Liver (tissue), 9 donors: ENCODE measurements around the gene PDCD2L. TPM values are rescaled to one million over a fixed set of nuclear protein-coding genes. Genes with fewer than 3 reads are reported as not detected.

Source experiments
- DNase-seq: peaks from one replicate; pipeline ENCODE4 v3.0.0-alpha.2; 2017; ENCODE audit warnings: low spot score
- H3K27ac ChIP-seq, 2 donors: one replicate each; pipeline ENCODE4 v1.7.0; 2013; ENCODE audit warnings: inconsistent platforms in 2 of 2, low read length in 2 of 2, control low read depth in 1 of 2, low read depth in 1 of 2, mild to moderate bottlenecking in 1 of 2
- H3K27me3 ChIP-seq, 4 donors: one replicate each; pipeline versions ENCODE4 v1.6.1 to v1.7.0; 2013; ENCODE audit warnings: low read length in 3 of 4, inconsistent platforms in 1 of 4, mild to moderate bottlenecking in 1 of 4, moderate library complexity in 1 of 4; ENCODE audit not compliant: control insufficient read depth in 4 of 4, insufficient read depth in 4 of 4
- H3K36me3 ChIP-seq, 4 donors: one replicate each; pipeline versions ENCODE4 v1.6.1 to v1.7.0; 2013; ENCODE audit warnings: low read length in 3 of 4, mild to moderate bottlenecking in 3 of 4, low read depth in 1 of 4, moderate library complexity in 1 of 4; ENCODE audit not compliant: control insufficient read depth in 4 of 4, insufficient read depth in 3 of 4
- H3K4me1 ChIP-seq, 4 donors: one replicate each; pipeline versions ENCODE4 v1.6.1 to v1.7.0; 2013; ENCODE audit warnings: low read length in 3 of 4, mild to moderate bottlenecking in 3 of 4, moderate library complexity in 1 of 4; ENCODE audit not compliant: control insufficient read depth in 4 of 4, insufficient read depth in 4 of 4
- H3K4me3 ChIP-seq, 3 donors: one replicate each; pipeline versions ENCODE4 v1.6.1 to v1.7.0; 2013; ENCODE audit warnings: low read length in 3 of 3, control low read depth in 1 of 3, low read depth in 1 of 3, mild to moderate bottlenecking in 1 of 3
- H3K9ac ChIP-seq, 2 donors: one replicate each; pipeline ENCODE4 v1.7.0; 2013; ENCODE audit warnings: low read length in 2 of 2, mild to moderate bottlenecking in 2 of 2, moderate library complexity in 2 of 2, control low read depth in 1 of 2, low read depth in 1 of 2
- H3K9me3 ChIP-seq, 4 donors: one replicate each; pipeline versions ENCODE4 v1.6.1 to v1.7.0; 2013; ENCODE audit warnings: low read length in 3 of 4; ENCODE audit not compliant: control insufficient read depth in 4 of 4
- EGR1 ChIP-seq, 2 donors: IDR thresholded peaks; 2 replicates each; pipeline ENCODE4 v1.6.1; 2016 to 2018; ENCODE audit warnings: antibody characterized with exemption in 2 of 2, low read depth in 2 of 2
- FOXA1 ChIP-seq: IDR thresholded peaks from 2 replicates; pipeline ENCODE4 v1.6.1; 2016; ENCODE audit warnings: antibody characterized with exemption
- FOXA2 ChIP-seq: IDR thresholded peaks from 2 replicates; pipeline ENCODE4 v1.6.1; 2016; ENCODE audit warnings: antibody characterized with exemption
- GABPA ChIP-seq, 2 donors: IDR thresholded peaks in 1 of 2; conservative IDR thresholded peaks in 1 of 2; 2 replicates each; pipeline ENCODE4 v1.6.1; 2016; ENCODE audit warnings: antibody characterized with exemption in 2 of 2, mild to moderate bottlenecking in 1 of 2, moderate library complexity in 1 of 2
- HNF4A ChIP-seq, 2 donors: conservative IDR thresholded peaks; 2 replicates each; pipeline ENCODE4 v1.6.1; 2016; ENCODE audit warnings: antibody characterized with exemption in 2 of 2, mild to moderate bottlenecking in 2 of 2
- HNF4G ChIP-seq: IDR thresholded peaks from 2 replicates; pipeline ENCODE4 v1.6.1; 2016; ENCODE audit warnings: antibody characterized with exemption
- JUND ChIP-seq, 2 donors: IDR thresholded peaks; 2 replicates each; pipeline ENCODE4 v1.6.1; 2016; ENCODE audit warnings: antibody characterized with exemption in 2 of 2
- NR2F2 ChIP-seq: IDR thresholded peaks from 2 replicates; pipeline ENCODE4 v1.6.1; 2016; ENCODE audit warnings: antibody characterized with exemption
- RAD21 ChIP-seq, 2 donors: IDR thresholded peaks; 2 replicates each; pipeline ENCODE4 v1.6.1; 2016; ENCODE audit warnings: antibody characterized with exemption in 2 of 2, mild to moderate bottlenecking in 2 of 2
- RXRA ChIP-seq, 2 donors: IDR thresholded peaks; 2 replicates each; pipeline ENCODE4 v1.6.1; 2017 to 2018; ENCODE audit warnings: antibody characterized with exemption in 2 of 2, mild to moderate bottlenecking in 1 of 2
- SP1 ChIP-seq: IDR thresholded peaks from 2 replicates; pipeline ENCODE4 v1.6.1; 2018; ENCODE audit warnings: antibody characterized with exemption, mild to moderate bottlenecking
- TAF1 ChIP-seq: conservative IDR thresholded peaks from 2 replicates; pipeline ENCODE4 v1.6.1; 2016; ENCODE audit warnings: antibody characterized with exemption, mild to moderate bottlenecking
- YY1 ChIP-seq: IDR thresholded peaks from 2 replicates; pipeline ENCODE4 v1.6.1; 2016; ENCODE audit warnings: antibody characterized with exemption, mild to moderate bottlenecking
- WGBS: extraction: QIAGEN DNeasy Blood & Tissue Kit; methylation state at CpG from one replicate; pipeline ENCODE4 v1.1.7; 2013; 5-methylcytosine and 5-hydroxymethylcytosine counted together
- polyA plus RNA-seq, 2 donors: library from polyadenylated mRNA; stranded (reverse) in 1 of 2; unstranded in 1 of 2; fragments of 200-250 nt in 1 of 2; fragments of >200 nt in 1 of 2; fragmentation: Nextera tagmentation in 1 of 2; extraction: Ambion mirVana in 1 of 2; gene quantifications; one replicate each; pipeline versions ENCODE4 v1.2.1 to v1.2.3, GENCODE V29; 2013 to 2015
- total RNA-seq, 2 donors: library from RNA; depleted of rRNA; stranded (reverse); fragments of >200 nt; gene quantifications; one replicate each; pipeline ENCODE4 v1.2.3, GENCODE V29; 2014
- TF ChIP-seq, protein P1 (sequence below): IDR thresholded peaks from 2 replicates; pipeline ENCODE4 v1.6.1; 2016; ENCODE audit warnings: antibody characterized with exemption
- TF ChIP-seq, protein P2 (sequence below): IDR thresholded peaks from 2 replicates; pipeline ENCODE4 v1.6.1; 2016; ENCODE audit warnings: antibody characterized with exemption
- TF ChIP-seq, protein P3 (sequence below): IDR thresholded peaks from 2 replicates; pipeline ENCODE4 v1.6.1; 2016; ENCODE audit warnings: antibody characterized with exemption, mild to moderate bottlenecking
- TF ChIP-seq, protein P4 (sequence below): IDR thresholded peaks from 2 replicates; pipeline ENCODE4 v1.6.1; 2016; ENCODE audit warnings: antibody characterized with exemption
- TF ChIP-seq, protein P5 (sequence below): fragments of 150-350 bp; IDR thresholded peaks from 2 replicates; pipeline ENCODE4 v1.5.1; 2017; ENCODE audit warnings: improper control_type of control experiment, low read depth, low read length; ENCODE audit not compliant: missing input control
- donor health status: healthy.
- donor health status: healthy.
- donor health status: healthy.
- donor health status: healthy.
- donor health status: healthy.

Gene PDCD2L
- total and polyA plus RNA-seq, 4 donors: 3.8 to 7.6 (median 5.1) TPM

DNA sequence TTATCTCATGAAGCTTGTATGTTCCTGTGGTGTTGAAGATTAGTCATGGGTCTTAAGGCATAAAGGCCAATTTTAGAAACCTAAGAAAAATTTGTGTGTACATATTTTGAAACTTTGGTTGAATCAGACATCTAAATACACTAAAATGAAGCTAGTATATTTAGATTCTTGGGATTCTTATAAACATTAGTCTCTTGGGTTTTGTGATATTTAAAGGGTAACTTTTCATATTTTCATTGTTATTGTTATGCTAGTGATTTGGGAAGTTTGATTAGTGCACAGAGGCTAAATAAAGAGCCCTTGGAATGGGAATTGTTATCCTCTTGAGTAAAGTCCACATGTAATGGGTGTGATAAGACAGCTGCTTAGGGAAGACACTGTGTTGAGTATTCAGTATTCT lies 48.5 kb downstream of the PDCD2L start:
- Histone ChIP-seq H3K9me3 (no peaks in the 10 kb centered on the region), H3K27ac (no peak overlapping the region), H3K36me3 (peaks cover 7 to 69% (median 42%) of the 10 kb centered on the region in 4 donors), H3K4me3 (no peak overlapping the region), H3K27me3 (no peaks in the 10 kb centered on the region), H3K9ac (no peak overlapping the region), H3K4me1 (no peaks in the 10 kb centered on the region)
- TF ChIP-seq, protein P1, sequence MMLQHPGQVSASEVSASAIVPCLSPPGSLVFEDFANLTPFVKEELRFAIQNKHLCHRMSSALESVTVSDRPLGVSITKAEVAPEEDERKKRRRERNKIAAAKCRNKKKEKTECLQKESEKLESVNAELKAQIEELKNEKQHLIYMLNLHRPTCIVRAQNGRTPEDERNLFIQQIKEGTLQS: no peak
- no peak for TF ChIP-seq SP1
- TF ChIP-seq FOXA2: no peak
- TF ChIP-seq EGR1 (IDR thresholded peaks at IDR 0.05; ENCODE audit: low read depth in 2 of 2): no peak
- TF ChIP-seq JUND (IDR thresholded peaks at IDR 0.05): no peak
- TF ChIP-seq, protein P2, sequence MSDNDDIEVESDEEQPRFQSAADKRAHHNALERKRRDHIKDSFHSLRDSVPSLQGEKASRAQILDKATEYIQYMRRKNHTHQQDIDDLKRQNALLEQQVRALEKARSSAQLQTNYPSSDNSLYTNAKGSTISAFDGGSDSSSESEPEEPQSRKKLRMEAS: no peak
- TF ChIP-seq, protein P3, sequence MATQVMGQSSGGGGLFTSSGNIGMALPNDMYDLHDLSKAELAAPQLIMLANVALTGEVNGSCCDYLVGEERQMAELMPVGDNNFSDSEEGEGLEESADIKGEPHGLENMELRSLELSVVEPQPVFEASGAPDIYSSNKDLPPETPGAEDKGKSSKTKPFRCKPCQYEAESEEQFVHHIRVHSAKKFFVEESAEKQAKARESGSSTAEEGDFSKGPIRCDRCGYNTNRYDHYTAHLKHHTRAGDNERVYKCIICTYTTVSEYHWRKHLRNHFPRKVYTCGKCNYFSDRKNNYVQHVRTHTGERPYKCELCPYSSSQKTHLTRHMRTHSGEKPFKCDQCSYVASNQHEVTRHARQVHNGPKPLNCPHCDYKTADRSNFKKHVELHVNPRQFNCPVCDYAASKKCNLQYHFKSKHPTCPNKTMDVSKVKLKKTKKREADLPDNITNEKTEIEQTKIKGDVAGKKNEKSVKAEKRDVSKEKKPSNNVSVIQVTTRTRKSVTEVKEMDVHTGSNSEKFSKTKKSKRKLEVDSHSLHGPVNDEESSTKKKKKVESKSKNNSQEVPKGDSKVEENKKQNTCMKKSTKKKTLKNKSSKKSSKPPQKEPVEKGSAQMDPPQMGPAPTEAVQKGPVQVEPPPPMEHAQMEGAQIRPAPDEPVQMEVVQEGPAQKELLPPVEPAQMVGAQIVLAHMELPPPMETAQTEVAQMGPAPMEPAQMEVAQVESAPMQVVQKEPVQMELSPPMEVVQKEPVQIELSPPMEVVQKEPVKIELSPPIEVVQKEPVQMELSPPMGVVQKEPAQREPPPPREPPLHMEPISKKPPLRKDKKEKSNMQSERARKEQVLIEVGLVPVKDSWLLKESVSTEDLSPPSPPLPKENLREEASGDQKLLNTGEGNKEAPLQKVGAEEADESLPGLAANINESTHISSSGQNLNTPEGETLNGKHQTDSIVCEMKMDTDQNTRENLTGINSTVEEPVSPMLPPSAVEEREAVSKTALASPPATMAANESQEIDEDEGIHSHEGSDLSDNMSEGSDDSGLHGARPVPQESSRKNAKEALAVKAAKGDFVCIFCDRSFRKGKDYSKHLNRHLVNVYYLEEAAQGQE: no peak
- TF ChIP-seq RAD21 (IDR thresholded peaks at IDR 0.05): no peak
- no peak for TF ChIP-seq YY1
- no peak for TF ChIP-seq FOXA1
- TF ChIP-seq RXRA (IDR thresholded peaks at IDR 0.05): no peak
- TF ChIP-seq NR2F2: no peak
- TF ChIP-seq HNF4G: no peak
- no peak for TF ChIP-seq GABPA (IDR thresholded peaks at IDR 0.05 in 1 of 2, conservative IDR thresholded peaks at IDR 0.05 in 1 of 2)
- TF ChIP-seq, protein P4, sequence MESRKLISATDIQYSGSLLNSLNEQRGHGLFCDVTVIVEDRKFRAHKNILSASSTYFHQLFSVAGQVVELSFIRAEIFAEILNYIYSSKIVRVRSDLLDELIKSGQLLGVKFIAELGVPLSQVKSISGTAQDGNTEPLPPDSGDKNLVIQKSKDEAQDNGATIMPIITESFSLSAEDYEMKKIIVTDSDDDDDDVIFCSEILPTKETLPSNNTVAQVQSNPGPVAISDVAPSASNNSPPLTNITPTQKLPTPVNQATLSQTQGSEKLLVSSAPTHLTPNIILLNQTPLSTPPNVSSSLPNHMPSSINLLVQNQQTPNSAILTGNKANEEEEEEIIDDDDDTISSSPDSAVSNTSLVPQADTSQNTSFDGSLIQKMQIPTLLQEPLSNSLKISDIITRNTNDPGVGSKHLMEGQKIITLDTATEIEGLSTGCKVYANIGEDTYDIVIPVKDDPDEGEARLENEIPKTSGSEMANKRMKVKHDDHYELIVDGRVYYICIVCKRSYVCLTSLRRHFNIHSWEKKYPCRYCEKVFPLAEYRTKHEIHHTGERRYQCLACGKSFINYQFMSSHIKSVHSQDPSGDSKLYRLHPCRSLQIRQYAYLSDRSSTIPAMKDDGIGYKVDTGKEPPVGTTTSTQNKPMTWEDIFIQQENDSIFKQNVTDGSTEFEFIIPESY: no peak
- TF ChIP-seq, protein P5, sequence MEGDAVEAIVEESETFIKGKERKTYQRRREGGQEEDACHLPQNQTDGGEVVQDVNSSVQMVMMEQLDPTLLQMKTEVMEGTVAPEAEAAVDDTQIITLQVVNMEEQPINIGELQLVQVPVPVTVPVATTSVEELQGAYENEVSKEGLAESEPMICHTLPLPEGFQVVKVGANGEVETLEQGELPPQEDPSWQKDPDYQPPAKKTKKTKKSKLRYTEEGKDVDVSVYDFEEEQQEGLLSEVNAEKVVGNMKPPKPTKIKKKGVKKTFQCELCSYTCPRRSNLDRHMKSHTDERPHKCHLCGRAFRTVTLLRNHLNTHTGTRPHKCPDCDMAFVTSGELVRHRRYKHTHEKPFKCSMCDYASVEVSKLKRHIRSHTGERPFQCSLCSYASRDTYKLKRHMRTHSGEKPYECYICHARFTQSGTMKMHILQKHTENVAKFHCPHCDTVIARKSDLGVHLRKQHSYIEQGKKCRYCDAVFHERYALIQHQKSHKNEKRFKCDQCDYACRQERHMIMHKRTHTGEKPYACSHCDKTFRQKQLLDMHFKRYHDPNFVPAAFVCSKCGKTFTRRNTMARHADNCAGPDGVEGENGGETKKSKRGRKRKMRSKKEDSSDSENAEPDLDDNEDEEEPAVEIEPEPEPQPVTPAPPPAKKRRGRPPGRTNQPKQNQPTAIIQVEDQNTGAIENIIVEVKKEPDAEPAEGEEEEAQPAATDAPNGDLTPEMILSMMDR: no peak
- no peak for TF ChIP-seq HNF4A (conservative IDR thresholded peaks at IDR 0.05)
- no peak for TF ChIP-seq TAF1
- no peak for DNase-seq

DNA sequence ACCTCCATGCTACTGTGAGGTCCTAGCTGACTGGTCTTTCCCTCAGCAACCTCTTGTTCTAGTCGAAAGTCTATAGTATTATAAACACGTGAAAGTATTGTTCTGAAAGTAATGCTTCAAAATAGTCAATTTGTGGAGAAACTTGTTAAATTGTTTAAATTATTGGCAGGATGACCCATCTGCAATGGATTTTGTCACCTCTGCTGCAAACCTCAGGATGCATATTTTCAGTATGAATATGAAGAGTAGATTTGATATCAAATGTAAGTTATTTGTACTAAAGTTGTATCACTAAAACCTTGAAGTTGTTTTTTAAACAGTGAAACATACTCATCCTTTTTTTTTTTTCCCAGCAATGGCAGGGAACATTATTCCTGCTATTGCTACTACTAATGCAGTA lies 49.9 kb downstream of the PDCD2L start:
- H3K27ac ChIP-seq: no peak overlapping the region
- H3K4me3 ChIP-seq: no peak overlapping the region
- no peaks in the 10 kb centered on the region for H3K9me3 ChIP-seq
- H3K36me3 ChIP-seq: peaks cover 6 to 64% (median 38%) of the 10 kb centered on the region in 4 donors
- H3K27me3 ChIP-seq: no peaks in the 10 kb centered on the region
- WGBS: 94% methylated on average over 2 of the region's 2 CpGs
- H3K4me1 ChIP-seq: no peaks in the 10 kb centered on the region
- H3K9ac ChIP-seq: no peak overlapping the region
- DNase-seq: no peak
- no peak for TF ChIP-seq SP1
- no peak for TF ChIP-seq GABPA (IDR thresholded peaks at IDR 0.05 in 1 of 2, conservative IDR thresholded peaks at IDR 0.05 in 1 of 2)
- TF ChIP-seq, protein P5: no peak
- TF ChIP-seq FOXA2: no peak
- TF ChIP-seq, protein P1: no peak
- no peak for TF ChIP-seq RAD21 (IDR thresholded peaks at IDR 0.05)
- TF ChIP-seq JUND (IDR thresholded peaks at IDR 0.05): no peak
- no peak for TF ChIP-seq RXRA (IDR thresholded peaks at IDR 0.05)
